Measurements from ENCODE around the gene ART5. TPM values are rescaled to one million over a fixed set of nuclear protein-coding genes. Genes with fewer than 3 reads are reported as not detected.
A peak's percentile ranks its signal among the peaks of the same experiment; 100 is the strongest.

ART5 gene
- total and polyA plus RNA-seq, 9 of the 15 experiments (the other 6 are each of a cell fraction or from before 2014, with no cell fraction given) = 0.08 to 0.59 (median 0.33) TPM

GRCh38 chr11:3642071-3642951, 519 bp upstream of the ART5 start (continued):
- no peak for TF ChIP-seq ZNF407 (IDR thresholded peaks at IDR 0.05; ENCODE audit: low read depth)
- no peak for TF ChIP-seq SAFB (IDR thresholded peaks at IDR 0.05; ENCODE audit: borderline replicate concordance, low read depth, low read length)
- peak; percentile 44; the same call in 1 of the 2 replicates for TF ChIP-seq CBX1 (IDR thresholded peaks at IDR 0.05; ENCODE audit: low read depth)
- TF ChIP-seq ZC3H8 (IDR thresholded peaks at IDR 0.05) = no peak
- TF ChIP-seq MEF2A (IDR thresholded peaks at IDR 0.05; ENCODE audit: control insufficient read depth, low read depth, low read length) = peak; percentile 72; the same call in 1 of the 2 replicates
- TF ChIP-seq CHAMP1 (IDR thresholded peaks at IDR 0.05) = no peak
- TF ChIP-seq HIVEP1 (CRISPR knock-in tag; IDR thresholded peaks at IDR 0.05) = no peak
- peak; percentile 54 to 80 for TF ChIP-seq E2F6 (IDR thresholded peaks at IDR 0.05; ENCODE audit: borderline replicate concordance in 1 of 2, extremely low read depth in 1 of 2, insufficient read depth in 1 of 2, insufficient read length in 1 of 2, low read depth in 1 of 2, low read length in 1 of 2, poor library complexity in 1 of 2, severe bottlenecking in 1 of 2)
